ENCODE measurements around the gene ZNF853.
"Not testable (repeated sequence)": the region's sequence is repeated elsewhere in the genome, so short reads cannot be mapped to it uniquely, and the experiment has no call there.

ZNF853 gene

GRCh38 chr7:6606866-6607583 lies 8.4 kb upstream of the ZNF853 start:
- DNase-seq, result no peak

GRCh38 chr7:6607651-6608051 lies 7.8 kb upstream of the ZNF853 start:
- DNase-seq, result no peak

- no peak for DNase-seq
Observed at GRCh38 chr7:6608081-6608480, 7.3 kb upstream of the ZNF853 start.

- no peak for DNase-seq
Observed at GRCh38 chr7:6608794-6609193, 6.6 kb upstream of the ZNF853 start.

GRCh38 chr7:6612819-6613218 lies 2.6 kb upstream of the ZNF853 start:
- no peak for DNase-seq

GRCh38 chr7:6613706-6614105 lies 1.7 kb upstream of the ZNF853 start:
- no peak for DNase-seq

GRCh38 chr7:6615723-6616555 lies 529 bp downstream of the ZNF853 start:
- no peak for DNase-seq

GRCh38 chr7:6616854-6617643 lies 1.6 kb downstream of the ZNF853 start:
- no peak for DNase-seq

GRCh38 chr7:6618621-6619020 lies 3.2 kb downstream of the ZNF853 start:
- DNase-seq, result no peak

- no peak for DNase-seq
Observed at GRCh38 chr7:6619961-6620360, 4.6 kb downstream of the ZNF853 start.

GRCh38 chr7:6621195-6622133 lies 6.1 kb downstream of the ZNF853 start:
- no peak for DNase-seq

GRCh38 chr7:6622134-6622710 lies 6.8 kb downstream of the ZNF853 start:
- DNase-seq, result no peak

- no peak for DNase-seq
Observed at GRCh38 chr7:6623589-6624245, 8.3 kb downstream of the ZNF853 start.

- DNase-seq, result no peak
Observed at GRCh38 chr7:6624246-6624611, 8.8 kb downstream of the ZNF853 start.

GRCh38 chr7:6628045-6628444 lies 12.6 kb downstream of the ZNF853 start:
- DNase-seq, result no peak

GRCh38 chr7:6630007-6630849 lies 14.8 kb downstream of the ZNF853 start:
- no peak for DNase-seq

GRCh38 chr7:6631605-6632004 lies 16.2 kb downstream of the ZNF853 start:
- no peak for DNase-seq

GRCh38 chr7:6634021-6634420 lies 18.6 kb downstream of the ZNF853 start:
- no peak for DNase-seq

GRCh38 chr7:6634971-6635370 lies 19.6 kb downstream of the ZNF853 start:
- not testable (repeated sequence) for DNase-seq

GRCh38 chr7:6636741-6637543 lies 21.5 kb downstream of the ZNF853 start, which contains the start of gene ZNF316:
Gene ZNF316 (plus strand): TSS chr7:6637318. CDS start chr7:6642410, 5,092 bp downstream.
- no peak for DNase-seq

All from NCI-H1048 (cell line).